Measurements from ENCODE around the gene FTH1.

FTH1 gene

GRCh38 chr11:61978703-61979661 is 11.5 kb upstream of the FTH1 start:
- no peak for DNase-seq

GRCh38 chr11:61976813-61977475 is 9.5 kb upstream of the FTH1 start:
- no peak for DNase-seq

GRCh38 chr11:61976420-61976800 is 9.0 kb upstream of the FTH1 start:
- no peak for DNase-seq

- no peak for DNase-seq
Observed at GRCh38 chr11:61975638-61976419, 8.4 kb upstream of the FTH1 start.

GRCh38 chr11:61974766-61975631 is 7.6 kb upstream of the FTH1 start:
- no peak for DNase-seq

GRCh38 chr11:61973476-61974162 is 6.2 kb upstream of the FTH1 start:
- no peak for DNase-seq

GRCh38 chr11:61972672-61973475 is 5.4 kb upstream of the FTH1 start:
- peak in 1 of 2 donors; percentile 50 for DNase-seq

GRCh38 chr11:61972112-61972671 is 4.8 kb upstream of the FTH1 start:
- no peak for DNase-seq

- peak; percentile 52 to 90 for DNase-seq
Observed at GRCh38 chr11:61971248-61972111, 4.0 kb upstream of the FTH1 start.

- DNase-seq, result peak in 1 of 2 donors; percentile 24
Observed at GRCh38 chr11:61969838-61970662, 2.6 kb upstream of the FTH1 start.

- no peak for DNase-seq
Observed at GRCh38 chr11:61969391-61969758, 1.9 kb upstream of the FTH1 start.

- DNase-seq, result no peak
Observed at GRCh38 chr11:61968758-61969390, 1.4 kb upstream of the FTH1 start.

- peak; percentile 53 to 66 for DNase-seq
Observed at GRCh38 chr11:61967924-61968757, 707 bp upstream of the FTH1 start.

- peak; percentile 54 to 56 for DNase-seq
Observed at GRCh38 chr11:61966734-61967115, 709 bp downstream of the FTH1 start.

- DNase-seq, result peak; percentile 32 to 56
Observed at GRCh38 chr11:61964666-61965271, 2.7 kb downstream of the FTH1 start.

GRCh38 chr11:61964058-61964665 is 3.3 kb downstream of the FTH1 start:
- peak; percentile 36 to 71 for DNase-seq
